Measurements from ENCODE around the gene GIPR.
"Not testable (repeated sequence)": the region's sequence is repeated elsewhere in the genome, so short reads cannot be mapped to it uniquely, and the experiment has no call there.

Gene GIPR

DNA sequence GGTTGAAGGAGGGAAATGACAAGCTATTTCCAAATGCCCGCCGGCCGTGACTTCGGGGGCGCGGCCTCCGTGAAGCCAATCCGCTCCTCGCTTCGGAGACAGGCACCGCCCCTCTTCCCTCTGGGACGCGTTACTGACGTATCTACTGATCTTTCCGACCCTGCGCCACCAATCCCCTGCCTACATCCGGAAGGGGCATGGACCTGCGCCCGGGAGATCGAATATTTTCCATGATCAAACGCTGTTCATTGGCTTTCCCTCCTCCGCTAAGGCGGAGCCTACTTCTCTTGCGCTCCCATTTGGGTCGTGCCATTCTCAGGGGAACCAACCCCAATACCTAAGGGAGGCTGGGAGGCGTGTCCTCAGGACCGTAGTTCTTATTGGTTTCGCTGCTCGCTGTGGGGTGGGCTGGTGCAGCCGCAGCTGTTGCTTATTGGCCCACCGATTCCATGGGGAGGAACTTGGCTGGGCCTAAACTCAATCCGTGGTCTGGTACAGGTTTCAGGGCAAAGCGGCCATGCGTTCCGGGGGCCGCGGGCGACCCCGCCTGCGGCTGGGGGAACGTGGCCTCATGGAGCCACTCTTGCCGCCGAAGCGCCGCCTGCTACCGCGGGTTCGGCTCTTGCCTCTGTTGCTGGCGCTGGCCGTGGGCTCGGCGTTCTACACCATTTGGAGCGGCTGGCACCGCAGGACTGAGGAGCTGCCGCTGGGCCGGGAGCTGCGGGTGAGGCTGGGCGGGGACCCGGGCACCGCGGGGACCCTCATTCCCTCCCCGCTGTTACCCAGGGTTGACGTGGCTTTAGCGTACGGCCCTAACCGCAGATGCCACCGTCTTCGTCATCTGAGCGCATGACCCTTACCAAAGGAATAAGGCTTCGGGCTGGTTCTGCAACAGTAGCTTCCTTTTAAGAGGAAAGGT is 24.4 kb downstream of the GIPR start, which contains the start of gene QPCTL:
TSS of gene QPCTL (plus strand) at position 480 of the 919 bp plus-strand sequence. CDS start at position 518, 38 bp downstream.
- DNase-seq (ENCODE audit: low read depth) = peak; percentile 89

DNA sequence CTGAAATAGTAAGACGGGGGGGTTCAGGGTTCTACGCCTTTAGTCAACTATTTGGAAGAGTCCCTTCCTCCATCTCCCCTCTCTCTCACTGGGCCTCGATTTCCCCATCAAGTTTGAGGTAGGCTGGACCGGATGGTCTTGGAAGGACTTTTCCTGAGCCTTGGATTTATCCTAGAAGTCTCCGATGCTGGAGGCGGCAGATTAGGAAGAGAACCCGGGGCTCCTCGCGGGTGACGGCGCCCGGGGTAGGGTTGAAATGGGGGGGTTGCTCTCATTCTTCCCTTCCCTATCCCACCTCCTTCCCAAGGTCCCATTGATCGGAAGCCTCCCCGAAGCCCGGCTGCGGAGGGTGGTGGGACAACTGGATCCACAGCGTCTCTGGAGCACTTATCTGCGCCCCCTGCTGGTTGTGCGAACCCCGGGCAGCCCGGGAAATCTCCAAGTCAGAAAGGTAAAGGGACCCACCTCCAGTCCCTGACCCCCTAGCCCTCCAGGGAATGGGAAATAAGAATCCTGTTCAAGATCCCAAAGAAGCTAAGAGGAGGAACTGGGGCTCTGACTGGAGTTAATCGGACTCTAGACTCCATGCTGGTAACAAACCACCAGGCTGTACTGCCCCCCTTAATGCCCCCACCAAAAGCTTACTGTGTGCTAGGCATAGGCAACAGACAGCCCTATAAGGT is 25.2 kb downstream of the GIPR start:
- peak; percentile 56 for DNase-seq (ENCODE audit: low read depth)

DNA sequence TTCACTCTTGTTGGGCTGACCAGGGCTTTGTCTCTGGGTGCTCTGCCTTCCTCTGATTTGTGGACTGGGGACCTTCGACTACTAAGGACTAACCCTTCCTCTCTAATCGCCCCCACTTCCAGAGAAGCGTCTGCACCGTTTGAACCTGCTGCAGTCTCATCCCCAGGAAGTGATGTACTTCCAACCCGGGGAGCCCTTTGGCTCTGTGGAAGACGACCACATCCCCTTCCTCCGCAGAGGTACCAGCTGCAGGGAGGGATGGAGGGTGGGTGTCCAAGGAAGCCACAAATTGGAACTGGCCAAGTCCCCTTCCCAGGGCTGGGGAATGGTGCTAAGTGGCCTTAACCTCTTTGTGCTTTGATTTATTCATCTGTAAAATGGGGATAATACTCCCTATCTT is 33.7 kb downstream of the GIPR start:
- DNase-seq (ENCODE audit: low read depth) = no peak

- no peak for DNase-seq (ENCODE audit: low read depth)
Observed at GRCh38 chr19:45705115-45705514, 37.1 kb downstream of the GIPR start.

GRCh38 chr19:45705710-45706415 is 37.8 kb downstream of the GIPR start:
- no peak for DNase-seq (ENCODE audit: low read depth)

DNA sequence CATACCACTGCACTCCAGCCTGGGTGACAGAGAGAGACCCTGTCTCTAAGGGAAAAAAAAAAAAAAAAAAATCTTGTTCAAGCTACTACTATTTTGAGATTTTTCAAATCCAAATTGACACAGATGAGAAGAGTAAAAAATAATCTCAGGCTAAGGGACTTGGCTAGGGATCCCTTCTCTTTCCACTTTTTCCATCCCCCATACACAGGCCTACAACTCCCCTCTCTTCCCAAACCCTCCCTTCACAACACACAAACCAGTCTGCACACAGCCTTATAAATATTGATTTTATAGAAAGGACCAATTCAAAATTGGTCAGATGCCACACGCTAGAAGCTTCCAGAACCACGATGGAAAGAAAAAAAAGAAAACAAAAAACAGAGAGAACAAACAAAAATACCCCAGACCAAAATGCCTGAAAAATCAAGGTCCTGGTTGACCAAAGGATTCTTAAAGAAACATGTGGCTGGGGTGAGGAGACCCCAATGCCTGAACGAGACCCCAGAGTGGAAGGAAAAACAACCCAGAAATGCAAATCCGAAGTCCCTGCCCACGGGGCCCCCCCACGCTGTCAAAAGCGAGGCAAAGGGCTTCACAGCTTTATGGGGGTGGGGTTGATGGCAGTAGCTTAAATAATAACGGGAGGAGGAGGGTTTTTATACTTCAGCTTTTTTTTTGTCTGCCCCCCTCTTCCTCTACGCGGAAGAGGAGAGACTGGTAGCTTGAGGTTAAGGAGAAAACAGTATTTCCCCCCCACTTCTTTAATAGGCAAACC is 42.5 kb downstream of the GIPR start:
- no peak for DNase-seq (ENCODE audit: low read depth)

- no peak for DNase-seq (ENCODE audit: low read depth)
Observed at GRCh38 chr19:45711851-45712698, 44.1 kb downstream of the GIPR start.

GRCh38 chr19:45712699-45713067 is 44.7 kb downstream of the GIPR start:
- DNase-seq (ENCODE audit: low read depth) = no peak

GRCh38 chr19:45713141-45713540 is 45.1 kb downstream of the GIPR start:
- DNase-seq (ENCODE audit: low read depth) = no peak

DNA sequence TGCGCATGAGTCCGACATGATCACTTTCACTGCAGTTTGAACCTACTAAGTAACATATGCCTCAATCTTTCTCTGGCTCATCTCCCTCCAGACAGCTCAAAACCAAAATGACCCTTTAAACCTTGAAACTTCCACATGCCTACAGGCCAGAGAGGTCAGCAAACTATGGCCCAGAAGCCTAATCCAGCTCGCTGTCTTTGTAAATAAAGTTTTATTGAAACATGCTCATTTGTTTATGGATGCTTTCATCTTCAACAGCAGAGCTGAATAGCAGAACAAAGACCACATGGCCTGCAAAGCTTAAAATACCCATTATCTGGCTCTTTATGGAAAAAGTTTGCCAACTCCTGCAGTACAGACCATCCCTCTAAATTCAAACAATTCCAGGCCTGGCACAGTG is 47.1 kb downstream of the GIPR start:
- no peak for DNase-seq (ENCODE audit: low read depth)

- no peak for DNase-seq (ENCODE audit: low read depth)
Observed at GRCh38 chr19:45716359-45717130, 48.5 kb downstream of the GIPR start.

DNA sequence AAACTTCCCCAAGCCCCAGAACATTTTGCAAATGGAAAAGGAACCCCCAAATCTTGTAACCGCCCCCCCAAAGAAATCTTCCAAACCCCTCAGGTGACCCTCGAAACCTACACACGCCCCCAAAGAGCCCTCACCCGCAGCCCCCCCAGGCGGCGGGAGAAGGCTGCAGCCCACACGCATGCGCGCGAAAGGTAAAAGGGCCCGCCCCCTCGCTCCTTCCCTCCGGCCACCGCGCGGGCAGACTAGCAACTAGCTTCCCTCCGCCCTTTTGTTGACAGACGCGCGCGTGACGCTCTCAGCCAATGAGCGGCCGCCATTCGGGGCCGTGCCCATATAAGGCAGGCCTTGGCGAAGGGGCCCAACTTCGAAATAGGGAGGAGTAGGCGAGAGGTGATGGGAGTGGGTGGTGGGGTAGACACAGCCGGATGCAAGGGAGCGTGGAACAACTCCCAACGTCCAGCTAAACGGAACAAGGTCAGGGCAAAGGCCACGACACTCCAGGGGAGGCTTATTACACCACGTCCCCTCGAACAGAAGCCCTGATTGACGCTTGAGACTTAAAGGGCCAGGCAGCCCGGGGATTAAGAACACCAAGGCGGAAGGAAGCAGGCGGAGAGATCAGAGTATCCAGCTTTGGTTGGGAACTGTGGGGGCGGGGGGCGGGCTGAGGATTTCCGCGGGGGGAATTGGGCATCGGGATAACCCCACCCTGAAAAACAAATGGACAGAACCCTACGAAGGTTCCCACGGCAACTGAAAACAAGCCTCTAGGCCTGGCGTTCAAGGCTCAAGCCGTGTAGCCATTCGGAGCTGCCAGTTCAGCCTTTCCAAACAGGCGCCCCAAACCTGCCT is 49.3 kb downstream of the GIPR start:
- peak; percentile 96 for DNase-seq (ENCODE audit: low read depth)

DNA sequence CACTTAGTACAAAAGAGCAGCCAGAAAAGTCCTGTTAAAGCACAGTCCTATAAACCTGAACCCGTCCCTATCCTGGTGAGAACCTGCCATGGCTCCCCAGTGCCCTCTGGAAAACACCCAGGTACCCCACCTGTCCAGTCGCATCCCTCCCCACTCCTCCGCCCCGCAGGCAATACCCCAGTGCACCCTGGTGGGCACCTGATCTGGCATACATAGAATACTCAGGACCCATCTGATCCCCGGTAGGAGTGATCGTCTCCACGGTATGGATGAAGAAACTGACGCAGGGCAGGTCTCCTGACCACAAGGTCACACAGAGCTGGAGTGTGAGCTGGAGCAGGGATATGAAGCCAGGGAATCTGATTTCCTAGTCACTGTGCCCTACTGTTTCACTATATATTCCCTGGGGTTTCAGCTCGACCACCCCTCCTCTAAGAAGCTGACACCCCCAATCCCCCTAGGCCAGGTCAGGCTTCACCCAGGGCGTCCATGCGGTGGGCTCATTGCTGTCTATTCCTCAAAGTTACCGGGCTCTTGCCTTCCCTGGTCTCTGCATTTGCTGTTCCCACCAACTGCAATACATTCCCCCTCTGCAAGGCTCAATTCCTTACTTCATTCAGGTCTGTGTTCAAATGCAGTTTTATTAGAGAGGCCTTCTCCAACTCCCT is 50.1 kb downstream of the GIPR start:
- DNase-seq (ENCODE audit: low read depth) = no peak

- DNase-seq (ENCODE audit: low read depth) = not testable (repeated sequence)
Observed at GRCh38 chr19:45720065-45720464, 52.0 kb downstream of the GIPR start.

DNA sequence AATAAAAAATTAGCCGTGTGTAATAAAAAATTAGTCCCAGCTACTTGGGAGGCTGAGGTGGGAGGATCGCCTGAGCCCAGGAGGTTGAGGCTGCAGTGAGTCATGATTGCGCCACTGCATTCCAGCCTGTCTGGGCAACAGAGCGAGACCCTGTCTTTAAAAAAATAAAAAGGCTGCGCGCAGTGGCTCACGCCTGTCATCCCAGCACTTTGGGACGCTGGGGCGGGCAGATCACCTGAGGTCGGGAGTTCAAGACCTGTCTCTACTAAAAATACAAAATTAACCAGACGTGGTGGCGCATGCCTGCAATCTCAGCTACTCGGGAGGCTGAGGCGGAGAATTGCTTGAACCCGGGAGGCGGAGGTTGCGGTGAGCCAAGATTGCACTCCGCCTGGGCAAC is 60.7 kb downstream of the GIPR start:
- DNase-seq (ENCODE audit: low read depth) = not testable (repeated sequence)

DNA sequence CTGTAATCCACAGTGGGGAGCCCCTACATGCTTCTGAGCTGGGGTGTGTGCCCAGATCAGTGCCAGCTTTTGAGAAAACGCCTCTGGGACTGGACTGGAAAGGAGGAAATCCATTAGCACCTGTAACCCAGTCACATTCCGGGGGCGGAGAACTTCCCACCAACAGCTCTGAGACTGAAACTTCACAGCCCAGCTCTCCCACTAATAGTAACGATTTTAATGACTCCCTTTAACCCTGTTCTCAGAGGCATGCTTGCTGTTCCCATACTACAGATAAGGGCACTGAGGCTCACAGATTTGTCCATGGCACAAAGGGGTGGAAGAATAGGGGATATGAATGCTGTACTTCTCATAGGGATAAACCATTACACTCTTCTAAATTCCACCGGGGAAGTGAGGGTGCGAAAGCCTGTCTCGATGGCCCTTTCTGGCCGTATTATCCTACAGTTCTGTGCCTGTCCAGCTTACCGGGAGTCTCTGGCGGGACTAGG is 61.8 kb downstream of the GIPR start:
- no peak for DNase-seq (ENCODE audit: low read depth)

- peak; percentile 86 for DNase-seq (ENCODE audit: low read depth)
Observed at GRCh38 chr19:45730368-45731288, 62.6 kb downstream of the GIPR start, which contains the start of gene FBXO46. Gene FBXO46, minus strand, starts transcription at chr19:45730896. Its CDS starts 17,401 bp downstream, at chr19:45713495.
